Measurements from ENCODE around the gene G0S2.

DNA sequence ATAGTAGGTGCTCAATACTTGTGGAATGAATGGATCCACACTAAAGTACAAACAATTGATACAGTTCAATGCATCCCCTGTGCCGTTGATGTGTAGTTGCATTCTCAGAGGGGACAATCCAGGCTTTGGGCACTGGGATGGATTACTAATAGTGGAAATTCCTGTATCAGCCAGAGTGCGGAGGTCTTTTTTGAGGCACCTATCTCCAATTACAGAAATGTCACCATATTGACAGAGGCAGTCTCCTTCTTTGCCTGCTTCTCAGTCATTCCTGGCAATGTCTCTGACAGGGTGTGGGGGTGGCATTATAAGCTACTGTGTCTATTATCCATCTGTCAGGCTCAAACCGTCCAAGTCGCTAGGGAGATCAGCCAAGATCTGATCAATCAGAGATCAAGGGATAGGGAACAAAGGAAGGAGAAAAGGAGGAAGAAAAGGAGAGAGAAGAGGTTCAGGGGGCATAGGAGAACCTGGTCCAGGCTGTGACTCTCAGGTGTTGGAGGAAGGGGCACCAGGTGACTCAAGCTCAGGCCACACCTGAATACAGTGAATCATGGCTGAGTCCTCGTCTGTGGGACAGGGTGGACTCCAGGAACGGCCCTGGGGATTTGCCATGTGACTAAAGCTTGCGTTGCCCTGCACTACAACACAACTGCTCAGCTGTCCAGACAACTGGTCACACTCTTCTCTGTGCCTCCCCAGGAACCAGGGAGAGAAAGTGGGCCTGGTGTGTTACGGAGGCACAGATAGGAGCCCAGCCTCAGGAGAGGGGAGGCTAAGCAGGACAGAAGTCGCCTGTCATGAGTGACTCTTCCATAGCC lies 19.6 kb upstream of the G0S2 start:
- TF ChIP-seq, protein P1, sequence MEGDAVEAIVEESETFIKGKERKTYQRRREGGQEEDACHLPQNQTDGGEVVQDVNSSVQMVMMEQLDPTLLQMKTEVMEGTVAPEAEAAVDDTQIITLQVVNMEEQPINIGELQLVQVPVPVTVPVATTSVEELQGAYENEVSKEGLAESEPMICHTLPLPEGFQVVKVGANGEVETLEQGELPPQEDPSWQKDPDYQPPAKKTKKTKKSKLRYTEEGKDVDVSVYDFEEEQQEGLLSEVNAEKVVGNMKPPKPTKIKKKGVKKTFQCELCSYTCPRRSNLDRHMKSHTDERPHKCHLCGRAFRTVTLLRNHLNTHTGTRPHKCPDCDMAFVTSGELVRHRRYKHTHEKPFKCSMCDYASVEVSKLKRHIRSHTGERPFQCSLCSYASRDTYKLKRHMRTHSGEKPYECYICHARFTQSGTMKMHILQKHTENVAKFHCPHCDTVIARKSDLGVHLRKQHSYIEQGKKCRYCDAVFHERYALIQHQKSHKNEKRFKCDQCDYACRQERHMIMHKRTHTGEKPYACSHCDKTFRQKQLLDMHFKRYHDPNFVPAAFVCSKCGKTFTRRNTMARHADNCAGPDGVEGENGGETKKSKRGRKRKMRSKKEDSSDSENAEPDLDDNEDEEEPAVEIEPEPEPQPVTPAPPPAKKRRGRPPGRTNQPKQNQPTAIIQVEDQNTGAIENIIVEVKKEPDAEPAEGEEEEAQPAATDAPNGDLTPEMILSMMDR (conservative IDR thresholded peaks at IDR 0.05 in 1 of 2, IDR thresholded peaks at IDR 0.05 in 1 of 2; ENCODE audit: extremely low read depth in 1 of 2, insufficient read depth in 1 of 2, low read depth in 1 of 2, low read length in 2 of 2): no peak
- TF ChIP-seq EZH2 (IDR thresholded peaks at IDR 0.05; ENCODE audit: borderline replicate concordance, low read length): no peak
